Spleen (tissue), 11 donors: ENCODE measurements around the gene SLIT1. TPM values are rescaled to one million over a fixed set of nuclear protein-coding genes. Genes with fewer than 3 reads are reported as not detected.

Source experiments
- DNase-seq: peaks from one replicate; pipeline ENCODE4 v3.0.0-alpha.2; 2020
- H3K27ac ChIP-seq, 8 donors: fragments of 200-600 bp; sonication (generic) in 7 of 8; 1 replicate in 4 of 8; 2 replicates in 4 of 8; pipeline versions ENCODE4 v1.5.0 to v1.8.0; 2016 to 2021; ENCODE audit warnings: inconsistent platforms in 4 of 8, mild to moderate bottlenecking in 4 of 8, moderate library complexity in 1 of 8
- H3K27me3 ChIP-seq, 7 donors: fragments of 200-600 bp; sonication (generic) in 6 of 7; replicated peaks in 1 of 7; 1 replicate in 4 of 7; 2 replicates in 3 of 7; pipeline versions ENCODE4 v1.5.0 to v1.8.0; 2016 to 2021; ENCODE audit warnings: inconsistent platforms in 3 of 7, mild to moderate bottlenecking in 1 of 7
- H3K36me3 ChIP-seq, 6 donors: fragments of 200-600 bp; sonication (generic) in 5 of 6; 1 replicate in 4 of 6; 2 replicates in 2 of 6; pipeline versions ENCODE4 v1.5.0 to v1.8.0; 2016 to 2021; ENCODE audit warnings: inconsistent platforms in 2 of 6
- H3K4me1 ChIP-seq, 6 donors: fragments of 200-600 bp; sonication (generic) in 5 of 6; 1 replicate in 3 of 6; 2 replicates in 3 of 6; pipeline versions ENCODE4 v1.5.0 to v1.8.0; 2016 to 2021; ENCODE audit warnings: inconsistent platforms in 3 of 6
- H3K4me3 ChIP-seq, 8 donors: fragments of 200-600 bp; sonication (generic) in 7 of 8; 1 replicate in 4 of 8; 2 replicates in 4 of 8; pipeline versions ENCODE4 v1.5.0 to v1.8.0; 2016 to 2021; ENCODE audit warnings: inconsistent platforms in 4 of 8, mild to moderate bottlenecking in 4 of 8, moderate library complexity in 2 of 8
- H3K9me3 ChIP-seq, 8 donors: fragments of 200-600 bp; sonication (generic) in 7 of 8; 1 replicate in 4 of 8; 2 replicates in 4 of 8; pipeline versions ENCODE4 v1.5.0 to v1.8.0; 2016 to 2021; ENCODE audit warnings: inconsistent platforms in 4 of 8
- POLR2A ChIP-seq, 3 donors: fragments of 450-650 bp; IDR thresholded peaks; one replicate each; pipeline ENCODE4 v1.5.1; 2017; ENCODE audit warnings: antibody characterized with exemption in 3 of 3, mild to moderate bottlenecking in 1 of 3
- POLR2AphosphoS5 ChIP-seq, 3 donors: sonication (generic); formaldehyde crosslinking; IDR thresholded peaks; one replicate each; pipeline ENCODE4 v1.5.1; 2017; ENCODE audit warnings: antibody characterized with exemption in 3 of 3
- WGBS, 5 donors: extraction: QIAGEN DNeasy Blood & Tissue Kit in 3 of 5; methylation state at CpG; one replicate each; pipeline versions ENCODE4 v1.1.5 to v1.1.7; 2013 to 2018; 5-methylcytosine and 5-hydroxymethylcytosine counted together
- intact Hi-C: fragments of 100-400 bp; cut with DNase I; formaldehyde crosslinking; loops from one replicate; pipeline ENCODE4 v1.15.0; 2023; ENCODE audit warnings: low total_unique reads
- polyA plus RNA-seq, 3 donors: library from polyadenylated mRNA; stranded (reverse); fragments of 200-250 nt; gene quantifications; one replicate each; pipeline ENCODE4 v1.2.1, GENCODE V29; 2013
- total RNA-seq, 7 donors: library from RNA; depleted of rRNA in 3 of 7; stranded (reverse); fragments of >200 nt in 3 of 7; fragmentation: NEBNext Ultra II Directional in 4 of 7; extraction: Animal tissue kit (Norgen Biotek cat#: 25700) in 4 of 7; gene quantifications; one replicate each; pipeline versions ENCODE4 v1.1.0 to v1.2.1, GENCODE V29; 2016 to 2021
- TF ChIP-seq, protein P1 (sequence below), 11 experiments: fragments of 200-600 bp in 7 of 11; fragments of 450-650 bp in 4 of 11; sonication (generic) in 4 of 11; IDR thresholded peaks in 8 of 11; conservative IDR thresholded peaks in 3 of 11; 1 replicate in 7 of 11; 2 replicates in 4 of 11; pipeline versions ENCODE4 v1.4.0 to v1.8.0; 2016 to 2021; ENCODE audit warnings: antibody characterized with exemption in 11 of 11, inconsistent platforms in 4 of 11, mild to moderate bottlenecking in 1 of 11
- donor health status: healthy with polysubstance abuse.
- donor health status: DM: no; HTN: no; CAD: no; lungs with moderate emphysema.
- donor health status: DM: no; HTN: no; CAD: no.
- donor health status: Bipolar disorder and iron deficiency.
- donor health status: healthy.
- donor health status: DM: no; HTN: no; CAD: no.
- donor health status: DM: yes; HTN: yes; CAD: no.

SLIT1 gene
- total and polyA plus RNA-seq, 10 donors = 0.11 to 0.82 (median 0.52) TPM

GRCh38 chr10:97182288-97182990 lies 3.3 kb downstream of the SLIT1 start:
- DNase-seq = peak; percentile 33
- Histone ChIP-seq H3K4me1 (peaks cover 6 to 17% (median 12%) of the 10 kb centered on the region in 6 donors), H3K4me3 (no peak overlapping the region), H3K9me3 (no peaks in the 10 kb centered on the region), H3K27ac (no peak overlapping the region), H3K27me3 (peaks cover 0 to 92% (median 34%) of the 10 kb centered on the region in 7 donors), H3K36me3 (no peaks in the 10 kb centered on the region)
- intact Hi-C loops = no loop called here
- 80 to 91% (median 88%) methylated on average over 10 of the region's 10 CpGs for WGBS, 5 donors
- TF ChIP-seq POLR2A (IDR thresholded peaks at IDR 0.05) = no peak
- no peak for TF ChIP-seq POLR2AphosphoS5 (IDR thresholded peaks at IDR 0.05)
- TF ChIP-seq, protein P1, sequence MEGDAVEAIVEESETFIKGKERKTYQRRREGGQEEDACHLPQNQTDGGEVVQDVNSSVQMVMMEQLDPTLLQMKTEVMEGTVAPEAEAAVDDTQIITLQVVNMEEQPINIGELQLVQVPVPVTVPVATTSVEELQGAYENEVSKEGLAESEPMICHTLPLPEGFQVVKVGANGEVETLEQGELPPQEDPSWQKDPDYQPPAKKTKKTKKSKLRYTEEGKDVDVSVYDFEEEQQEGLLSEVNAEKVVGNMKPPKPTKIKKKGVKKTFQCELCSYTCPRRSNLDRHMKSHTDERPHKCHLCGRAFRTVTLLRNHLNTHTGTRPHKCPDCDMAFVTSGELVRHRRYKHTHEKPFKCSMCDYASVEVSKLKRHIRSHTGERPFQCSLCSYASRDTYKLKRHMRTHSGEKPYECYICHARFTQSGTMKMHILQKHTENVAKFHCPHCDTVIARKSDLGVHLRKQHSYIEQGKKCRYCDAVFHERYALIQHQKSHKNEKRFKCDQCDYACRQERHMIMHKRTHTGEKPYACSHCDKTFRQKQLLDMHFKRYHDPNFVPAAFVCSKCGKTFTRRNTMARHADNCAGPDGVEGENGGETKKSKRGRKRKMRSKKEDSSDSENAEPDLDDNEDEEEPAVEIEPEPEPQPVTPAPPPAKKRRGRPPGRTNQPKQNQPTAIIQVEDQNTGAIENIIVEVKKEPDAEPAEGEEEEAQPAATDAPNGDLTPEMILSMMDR (IDR thresholded peaks at IDR 0.05 in 8 of 11, conservative IDR thresholded peaks at IDR 0.05 in 3 of 11) = no peak

GRCh38 chr10:97180986-97181385 lies 4.8 kb downstream of the SLIT1 start:
- DNase-seq = peak; percentile 51
- WGBS, 5 donors = 89 to 93% (median 91%) methylated on average over 8 to 10 of the region's 10 CpGs

GRCh38 chr10:97180363-97180755 lies 5.4 kb downstream of the SLIT1 start:
- peaks cover 0 to 86% (median 20%) of the 10 kb centered on the region in 7 donors for H3K27me3 ChIP-seq
- no peak overlapping the region for H3K4me3 ChIP-seq
- TF ChIP-seq, protein P1 (IDR thresholded peaks at IDR 0.05 in 8 of 11, conservative IDR thresholded peaks at IDR 0.05 in 3 of 11) = no peak
- TF ChIP-seq POLR2A (IDR thresholded peaks at IDR 0.05) = no peak
- no peak for TF ChIP-seq POLR2AphosphoS5 (IDR thresholded peaks at IDR 0.05)
- H3K4me1 ChIP-seq = peaks cover 3 to 6% (median 5%) of the 10 kb centered on the region in 6 donors
- WGBS, 5 donors = 73 to 84% (median 75%) methylated on average over 8 of the region's 8 CpGs
- no peaks in the 10 kb centered on the region for H3K36me3 ChIP-seq
- no peaks in the 10 kb centered on the region for H3K9me3 ChIP-seq
- peak; percentile 47 for DNase-seq
- intact Hi-C loops = no loop called here
- H3K27ac ChIP-seq = no peak overlapping the region

More at GRCh38 chr10:97180986-97181385, 4.8 kb downstream of the SLIT1 start:
- peaks cover 0 to 92% (median 26%) of the 10 kb centered on the region in 7 donors for H3K27me3 ChIP-seq
- no peaks in the 10 kb centered on the region for H3K9me3 ChIP-seq
- H3K4me1 ChIP-seq = peaks cover 6 to 12% (median 10%) of the 10 kb centered on the region in 6 donors
- no peak overlapping the region for H3K27ac ChIP-seq
- intact Hi-C loops = no loop called here
- TF ChIP-seq, protein P1 (IDR thresholded peaks at IDR 0.05 in 8 of 11, conservative IDR thresholded peaks at IDR 0.05 in 3 of 11) = no peak
- no peak for TF ChIP-seq POLR2AphosphoS5 (IDR thresholded peaks at IDR 0.05)
- TF ChIP-seq POLR2A (IDR thresholded peaks at IDR 0.05) = no peak
- H3K36me3 ChIP-seq = no peaks in the 10 kb centered on the region
- no peak overlapping the region for H3K4me3 ChIP-seq

- no peaks in the 10 kb centered on the region for H3K36me3 ChIP-seq
- TF ChIP-seq, protein P1 (IDR thresholded peaks at IDR 0.05 in 8 of 11, conservative IDR thresholded peaks at IDR 0.05 in 3 of 11) = no peak
- TF ChIP-seq POLR2AphosphoS5 (IDR thresholded peaks at IDR 0.05) (no peak), POLR2A (IDR thresholded peaks at IDR 0.05) (no peak)
- no peak overlapping the region for H3K27ac ChIP-seq
- intact Hi-C loops = no loop called here
- no peak overlapping the region for H3K4me3 ChIP-seq
- H3K4me1 ChIP-seq = peaks cover 0 to under 1% (median under 1%) of the 10 kb centered on the region in 6 donors
- peaks cover 0 to 81% (median 15%) of the 10 kb centered on the region in 7 donors for H3K27me3 ChIP-seq
- no peaks in the 10 kb centered on the region for H3K9me3 ChIP-seq
- DNase-seq = peak; percentile 61
- 26 to 37% (median 28%) methylated on average over 17 to 26 of the region's 26 CpGs for WGBS, 5 donors
These were observed 5.9 kb downstream of the SLIT1 start for GRCh38 chr10:97179731-97180362.
